Panc1 (cell line): ENCODE measurements around the gene LRFN2. TPM values are rescaled to one million over a fixed set of nuclear protein-coding genes. Genes with fewer than 3 reads are reported as not detected.
A peak's percentile ranks its signal among the peaks of the same experiment; 100 is the strongest.

Experiments used
- ATAC-seq: fragments of 200-7000 bp; cut with Tn5 transposase; 2 replicates; pipeline ENCODE4 v1.9.1; 2020; ENCODE audit warnings: mild to moderate bottlenecking, moderate library complexity
- BruUV-seq: library from RNA; stranded (reverse); fragments of 400-500 nt; replicated peaks from 2 replicates; lab custom pipeline; 2021; lab: Mats Ljungman, UMichigan
- CTCF ChIA-PET: fragments of 300-600 bp; sonication (Branson Sonifier 250); formaldehyde crosslinking; loops from one replicate; lab custom pipeline; 2022; ENCODE audit warnings: antibody characterized with exemption; lab: Charles Lee
- POLR2A ChIA-PET: fragments of 300-600 bp; sonication (Branson Sonifier 250); formaldehyde crosslinking; loops from one replicate; lab custom pipeline; 2022; ENCODE audit warnings: antibody characterized with exemption; lab: Charles Lee
- DNase-seq: peaks from one replicate; pipeline ENCODE4 v3.0.0-alpha.2; 2010; ENCODE audit warnings: low read depth, low spot score
- H3K27ac ChIP-seq: 2 replicates; pipeline ENCODE4 v1.5.1; 2011; ENCODE audit warnings: mild to moderate bottlenecking, low read length, inconsistent platforms
- H3K27me3 ChIP-seq: fragments of 200-500 bp; sonication (Bioruptor generic); 2 replicates; pipeline ENCODE4 v1.6.0; 2014; ENCODE audit warnings: low read length, inconsistent platforms; ENCODE audit not compliant: control insufficient read depth, insufficient read depth
- H3K36me3 ChIP-seq: fragments of 200-500 bp; sonication (Bioruptor generic); 2 replicates; pipeline ENCODE4 v1.5.1; 2014; ENCODE audit warnings: inconsistent platforms, mild to moderate bottlenecking, low read length, moderate library complexity; ENCODE audit not compliant: control insufficient read depth, insufficient read depth
- H3K4me1 ChIP-seq: 2 replicates; pipeline ENCODE4 v1.5.1; 2011; ENCODE audit warnings: inconsistent platforms, mild to moderate bottlenecking, low read length, moderate library complexity; ENCODE audit not compliant: control insufficient read depth, insufficient read depth
- H3K4me3 ChIP-seq, 2 experiments: 2 replicates each; pipeline ENCODE4 v1.5.1; 2011 to 2012; ENCODE audit warnings: low read depth in 2 of 2, low read length in 2 of 2, mild to moderate bottlenecking in 2 of 2, inconsistent platforms in 1 of 2, moderate library complexity in 1 of 2
- H3K9me3 ChIP-seq: fragments of 200-500 bp; sonication (Bioruptor generic); 2 replicates; pipeline ENCODE4 v1.5.1; 2014; ENCODE audit warnings: low read depth, mild to moderate bottlenecking, inconsistent platforms, low read length, moderate library complexity; ENCODE audit not compliant: control insufficient read depth, insufficient read depth
- POLR2AphosphoS5 ChIP-seq: IDR thresholded peaks from 2 replicates; pipeline ENCODE4 v1.6.1; 2012; ENCODE audit warnings: mild to moderate bottlenecking, low read depth, low read length, moderate library complexity
- SIN3A ChIP-seq: IDR thresholded peaks from 2 replicates; pipeline ENCODE4 v1.6.1; 2012; ENCODE audit warnings: low read depth, mild to moderate bottlenecking, low read length, moderate library complexity, borderline replicate concordance; ENCODE audit not compliant: insufficient read depth
- TCF7L2 ChIP-seq: IDR thresholded peaks from 2 replicates; pipeline ENCODE4 v1.6.1; 2011; ENCODE audit warnings: mild to moderate bottlenecking, low read depth, low read length, inconsistent platforms
- in situ Hi-C: cut with HindIII; loops from 2 replicates; pipeline ENCODE4 v1.10.0; 2016; ENCODE audit warnings: low sequenced_read_pairs, low pct_unique_long_range_greater_than_20kb
- intact Hi-C: fragments of 100-400 bp; cut with micrococcal nuclease; formaldehyde crosslinking; loops from one replicate; pipeline ENCODE4 v1.10.0; 2022; ENCODE audit not compliant: unreplicated experiment
- total RNA-seq: library from RNA; stranded (reverse); gene quantifications from one replicate; pipeline ENCODE4 v1.2.1, GENCODE V29; 2021; ENCODE audit not compliant: unreplicated experiment
- TF ChIP-seq, protein P1 (sequence below): fragments of 450-650 bp; IDR thresholded peaks from 2 replicates; pipeline ENCODE4 v1.5.1; 2017; ENCODE audit warnings: mild to moderate bottlenecking
- TF ChIP-seq, protein P2 (sequence below), 2 experiments: IDR thresholded peaks; 2 replicates each; pipeline ENCODE4 v1.6.1; 2011 to 2012; ENCODE audit warnings: low read depth in 2 of 2, control low read depth in 1 of 2, low read length in 1 of 2, mild to moderate bottlenecking in 1 of 2, moderate library complexity in 1 of 2; ENCODE audit not compliant: insufficient read depth in 1 of 2

Gene LRFN2
- total RNA-seq, 1 experiment from 2014 or later, result 0.05 TPM

DNA sequence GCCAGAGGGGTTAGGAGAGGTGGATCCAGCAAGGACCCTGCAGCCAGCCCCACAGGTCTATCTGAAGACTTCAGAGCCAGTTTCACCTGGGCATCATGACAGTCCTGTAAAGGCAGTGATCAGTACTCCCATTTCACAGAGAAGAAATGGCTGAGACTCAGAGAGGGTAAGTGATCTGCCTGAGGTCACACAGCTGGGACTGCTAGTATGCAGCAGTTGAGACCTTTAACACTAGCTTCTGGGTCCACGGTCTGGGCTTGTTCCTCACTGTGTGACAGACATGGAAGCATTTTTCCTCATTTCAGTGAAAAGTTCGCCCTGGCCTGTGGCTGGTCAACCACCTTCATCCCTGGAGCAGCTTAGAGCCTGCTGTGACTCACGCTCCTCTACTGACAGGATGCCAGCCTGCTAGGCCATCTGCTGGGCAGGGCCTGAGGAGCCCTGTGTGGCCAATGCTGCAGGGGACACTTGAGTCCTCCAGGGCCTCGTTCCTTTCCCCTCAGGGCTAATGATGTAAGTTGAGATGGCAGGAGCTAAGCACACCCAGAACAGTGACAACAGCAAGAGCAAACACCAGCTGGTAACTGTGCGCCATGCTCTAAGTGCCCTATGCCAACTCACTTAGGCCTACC is 192.0 kb downstream of the LRFN2 start:
- DNase-seq (no peak), ATAC-seq (0 out of 2 replicates have a peak, but pooled peaks have one; percentile 13)
- ChIA-PET CTCF (no interaction called here), POLR2A (no interaction called here)
- no peak overlapping the region for H3K27ac ChIP-seq
- H3K9me3 ChIP-seq, result no peaks in the 10 kb centered on the region
- TF ChIP-seq SIN3A, result no peak
- TF ChIP-seq POLR2AphosphoS5, result no peak
- TF ChIP-seq TCF7L2, result no peak
- TF ChIP-seq, protein P1, sequence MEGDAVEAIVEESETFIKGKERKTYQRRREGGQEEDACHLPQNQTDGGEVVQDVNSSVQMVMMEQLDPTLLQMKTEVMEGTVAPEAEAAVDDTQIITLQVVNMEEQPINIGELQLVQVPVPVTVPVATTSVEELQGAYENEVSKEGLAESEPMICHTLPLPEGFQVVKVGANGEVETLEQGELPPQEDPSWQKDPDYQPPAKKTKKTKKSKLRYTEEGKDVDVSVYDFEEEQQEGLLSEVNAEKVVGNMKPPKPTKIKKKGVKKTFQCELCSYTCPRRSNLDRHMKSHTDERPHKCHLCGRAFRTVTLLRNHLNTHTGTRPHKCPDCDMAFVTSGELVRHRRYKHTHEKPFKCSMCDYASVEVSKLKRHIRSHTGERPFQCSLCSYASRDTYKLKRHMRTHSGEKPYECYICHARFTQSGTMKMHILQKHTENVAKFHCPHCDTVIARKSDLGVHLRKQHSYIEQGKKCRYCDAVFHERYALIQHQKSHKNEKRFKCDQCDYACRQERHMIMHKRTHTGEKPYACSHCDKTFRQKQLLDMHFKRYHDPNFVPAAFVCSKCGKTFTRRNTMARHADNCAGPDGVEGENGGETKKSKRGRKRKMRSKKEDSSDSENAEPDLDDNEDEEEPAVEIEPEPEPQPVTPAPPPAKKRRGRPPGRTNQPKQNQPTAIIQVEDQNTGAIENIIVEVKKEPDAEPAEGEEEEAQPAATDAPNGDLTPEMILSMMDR, result no peak
- TF ChIP-seq, protein P2, sequence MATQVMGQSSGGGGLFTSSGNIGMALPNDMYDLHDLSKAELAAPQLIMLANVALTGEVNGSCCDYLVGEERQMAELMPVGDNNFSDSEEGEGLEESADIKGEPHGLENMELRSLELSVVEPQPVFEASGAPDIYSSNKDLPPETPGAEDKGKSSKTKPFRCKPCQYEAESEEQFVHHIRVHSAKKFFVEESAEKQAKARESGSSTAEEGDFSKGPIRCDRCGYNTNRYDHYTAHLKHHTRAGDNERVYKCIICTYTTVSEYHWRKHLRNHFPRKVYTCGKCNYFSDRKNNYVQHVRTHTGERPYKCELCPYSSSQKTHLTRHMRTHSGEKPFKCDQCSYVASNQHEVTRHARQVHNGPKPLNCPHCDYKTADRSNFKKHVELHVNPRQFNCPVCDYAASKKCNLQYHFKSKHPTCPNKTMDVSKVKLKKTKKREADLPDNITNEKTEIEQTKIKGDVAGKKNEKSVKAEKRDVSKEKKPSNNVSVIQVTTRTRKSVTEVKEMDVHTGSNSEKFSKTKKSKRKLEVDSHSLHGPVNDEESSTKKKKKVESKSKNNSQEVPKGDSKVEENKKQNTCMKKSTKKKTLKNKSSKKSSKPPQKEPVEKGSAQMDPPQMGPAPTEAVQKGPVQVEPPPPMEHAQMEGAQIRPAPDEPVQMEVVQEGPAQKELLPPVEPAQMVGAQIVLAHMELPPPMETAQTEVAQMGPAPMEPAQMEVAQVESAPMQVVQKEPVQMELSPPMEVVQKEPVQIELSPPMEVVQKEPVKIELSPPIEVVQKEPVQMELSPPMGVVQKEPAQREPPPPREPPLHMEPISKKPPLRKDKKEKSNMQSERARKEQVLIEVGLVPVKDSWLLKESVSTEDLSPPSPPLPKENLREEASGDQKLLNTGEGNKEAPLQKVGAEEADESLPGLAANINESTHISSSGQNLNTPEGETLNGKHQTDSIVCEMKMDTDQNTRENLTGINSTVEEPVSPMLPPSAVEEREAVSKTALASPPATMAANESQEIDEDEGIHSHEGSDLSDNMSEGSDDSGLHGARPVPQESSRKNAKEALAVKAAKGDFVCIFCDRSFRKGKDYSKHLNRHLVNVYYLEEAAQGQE (IDR thresholded peaks at IDR 0.05; ENCODE audit: insufficient read depth in 1 of 2, low read depth in 2 of 2, low read length in 1 of 2), result no peak
- in situ Hi-C loops, result no loop called here
- no peak overlapping the region for H3K4me3 ChIP-seq
- H3K4me1 ChIP-seq, result no peaks in the 10 kb centered on the region
- intact Hi-C loops, result no loop called here
- no TSS peak for BruUV-seq
- H3K27me3 ChIP-seq, result peaks cover 1% of the 10 kb centered on the region; the same call in 1 of the 2 replicates
- no peaks in the 10 kb centered on the region for H3K36me3 ChIP-seq

DNA sequence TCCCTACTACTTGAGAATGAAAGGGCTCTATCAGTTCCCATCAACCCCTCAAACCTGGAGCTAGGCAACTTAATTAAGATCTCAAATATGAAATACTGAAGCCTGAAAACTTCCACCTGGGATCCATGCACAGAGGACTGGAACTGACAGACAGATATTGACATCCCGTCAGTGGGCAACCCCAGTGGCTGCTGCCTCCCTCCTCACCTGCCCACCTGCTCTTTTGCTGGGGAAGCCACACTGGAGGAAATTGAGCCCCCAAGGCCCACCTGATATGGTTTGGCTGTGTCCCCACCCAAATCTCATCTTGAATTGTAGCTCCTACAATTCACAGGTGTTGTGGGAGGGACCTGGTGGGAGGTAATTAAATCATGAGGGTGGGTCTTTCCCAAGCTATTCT is 192.8 kb downstream of the LRFN2 start:
- ChIA-PET CTCF (no interaction called here), POLR2A (no interaction called here)
- ATAC-seq (no peak), DNase-seq (no peak)
- H3K36me3 ChIP-seq, result no peaks in the 10 kb centered on the region
- no peak overlapping the region for H3K4me3 ChIP-seq
- no peaks in the 10 kb centered on the region for H3K9me3 ChIP-seq
- BruUV-seq, result no TSS peak
- no peak for TF ChIP-seq TCF7L2
- no peak for TF ChIP-seq SIN3A
- TF ChIP-seq, protein P1, result no peak
- TF ChIP-seq POLR2AphosphoS5, result no peak
- TF ChIP-seq, protein P2 (IDR thresholded peaks at IDR 0.05; ENCODE audit: insufficient read depth in 1 of 2, low read depth in 2 of 2, low read length in 1 of 2), result no peak
- no peaks in the 10 kb centered on the region for H3K4me1 ChIP-seq
- in situ Hi-C loops (no loop called here), intact Hi-C loops (no loop called here)
- no peak overlapping the region for H3K27ac ChIP-seq
- H3K27me3 ChIP-seq, result peaks cover 6% of the 10 kb centered on the region
